Prostate gland (tissue), 2 donors: Measurements from ENCODE around the gene ERCC5.
A peak's percentile ranks its signal among the peaks of the same experiment; 100 is the strongest.

Source experiments
- POLR2A ChIP-seq: fragments of 450-650 bp; IDR thresholded peaks from one replicate; pipeline ENCODE4 v1.6.1; 2016; ENCODE audit warnings: antibody characterized with exemption, mild to moderate bottlenecking
- POLR2AphosphoS5 ChIP-seq: sonication (generic); formaldehyde crosslinking; IDR thresholded peaks from one replicate; pipeline ENCODE4 v1.6.1; 2017; ENCODE audit warnings: antibody characterized with exemption
- TF ChIP-seq, protein P1 (sequence below), 4 experiments: fragments of 200-600 bp in 2 of 4; fragments of 450-650 bp in 2 of 4; sonication (generic) in 2 of 4; IDR thresholded peaks; 1 replicate in 3 of 4; 2 replicates in 1 of 4; pipeline ENCODE4 v1.5.1; 2016 to 2019; ENCODE audit warnings: antibody characterized with exemption in 4 of 4, mild to moderate bottlenecking in 2 of 4, moderate library complexity in 2 of 4

DNA sequence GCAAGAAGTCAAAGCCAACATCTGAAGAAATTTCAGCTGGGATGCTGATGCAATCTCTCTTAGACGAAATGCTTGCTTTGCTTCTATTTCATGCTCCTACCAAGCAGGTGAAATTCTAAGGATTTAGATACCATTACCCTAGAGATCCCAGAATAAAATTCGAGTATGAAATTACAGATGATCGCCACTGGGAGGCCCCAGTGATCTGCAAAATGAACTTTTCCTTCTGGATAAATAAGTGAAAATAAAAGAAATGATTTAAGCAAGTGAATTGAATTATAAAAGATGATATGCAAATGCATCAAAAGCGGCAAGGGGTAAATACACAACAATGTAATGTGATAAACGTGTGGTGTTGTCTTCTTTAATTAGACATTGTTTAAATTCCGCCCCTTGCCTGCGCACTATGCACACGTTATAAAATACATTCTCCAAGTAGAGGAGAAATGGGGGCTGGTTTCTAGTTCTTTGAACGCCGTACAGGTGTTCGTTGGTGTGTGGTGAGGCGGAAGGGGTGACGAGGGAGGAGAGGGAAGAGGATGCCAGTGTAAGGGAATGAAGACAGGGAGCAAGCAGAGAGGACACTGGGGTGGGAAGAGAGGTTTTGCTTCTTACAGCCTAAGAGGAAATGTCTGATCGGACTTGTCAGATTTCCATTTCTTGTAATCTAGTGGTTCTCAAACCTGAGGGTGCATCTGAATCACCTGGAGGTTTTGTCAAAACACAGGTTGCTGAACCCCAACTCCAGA is 58.0 kb downstream of the ERCC5 start:
- TF ChIP-seq, protein P1, sequence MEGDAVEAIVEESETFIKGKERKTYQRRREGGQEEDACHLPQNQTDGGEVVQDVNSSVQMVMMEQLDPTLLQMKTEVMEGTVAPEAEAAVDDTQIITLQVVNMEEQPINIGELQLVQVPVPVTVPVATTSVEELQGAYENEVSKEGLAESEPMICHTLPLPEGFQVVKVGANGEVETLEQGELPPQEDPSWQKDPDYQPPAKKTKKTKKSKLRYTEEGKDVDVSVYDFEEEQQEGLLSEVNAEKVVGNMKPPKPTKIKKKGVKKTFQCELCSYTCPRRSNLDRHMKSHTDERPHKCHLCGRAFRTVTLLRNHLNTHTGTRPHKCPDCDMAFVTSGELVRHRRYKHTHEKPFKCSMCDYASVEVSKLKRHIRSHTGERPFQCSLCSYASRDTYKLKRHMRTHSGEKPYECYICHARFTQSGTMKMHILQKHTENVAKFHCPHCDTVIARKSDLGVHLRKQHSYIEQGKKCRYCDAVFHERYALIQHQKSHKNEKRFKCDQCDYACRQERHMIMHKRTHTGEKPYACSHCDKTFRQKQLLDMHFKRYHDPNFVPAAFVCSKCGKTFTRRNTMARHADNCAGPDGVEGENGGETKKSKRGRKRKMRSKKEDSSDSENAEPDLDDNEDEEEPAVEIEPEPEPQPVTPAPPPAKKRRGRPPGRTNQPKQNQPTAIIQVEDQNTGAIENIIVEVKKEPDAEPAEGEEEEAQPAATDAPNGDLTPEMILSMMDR (IDR thresholded peaks at IDR 0.05), result peak in 2 of 4 experiments; percentile 25 to 28
- no peak for TF ChIP-seq POLR2A
- no peak for TF ChIP-seq POLR2AphosphoS5
